Measurements from ENCODE around the gene NTM.

DNA sequence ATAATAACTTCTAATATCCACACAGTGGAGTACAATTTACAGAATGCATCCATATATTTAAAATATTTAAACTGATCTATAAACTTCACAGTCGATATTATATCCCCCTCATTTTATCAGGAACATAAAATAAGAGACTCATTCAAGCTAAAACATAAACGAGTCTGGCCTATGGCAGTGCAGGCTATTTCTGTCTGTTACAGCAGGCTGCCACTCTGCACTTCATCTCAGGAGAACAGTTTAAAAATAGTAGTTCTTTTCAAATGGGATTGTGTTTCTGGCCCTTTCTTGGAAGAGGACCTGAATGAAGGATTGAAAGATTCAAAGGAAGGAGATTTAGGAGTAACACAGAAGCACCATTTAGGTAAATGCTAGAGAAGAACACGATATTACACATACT, 915.7 kb downstream of the NTM start:
- TF ChIP-seq SMC3 (conservative IDR thresholded peaks at IDR 0.05; ENCODE audit: poor library complexity): no peak
- TF ChIP-seq EZH2 (IDR thresholded peaks at IDR 0.05; ENCODE audit: borderline replicate concordance, insufficient read depth, low read length, poor library complexity, severe bottlenecking): no peak

Measured in neural cell (in vitro differentiated cells).